ENCODE measurements around the gene PRKCA.

PRKCA gene

DNA sequence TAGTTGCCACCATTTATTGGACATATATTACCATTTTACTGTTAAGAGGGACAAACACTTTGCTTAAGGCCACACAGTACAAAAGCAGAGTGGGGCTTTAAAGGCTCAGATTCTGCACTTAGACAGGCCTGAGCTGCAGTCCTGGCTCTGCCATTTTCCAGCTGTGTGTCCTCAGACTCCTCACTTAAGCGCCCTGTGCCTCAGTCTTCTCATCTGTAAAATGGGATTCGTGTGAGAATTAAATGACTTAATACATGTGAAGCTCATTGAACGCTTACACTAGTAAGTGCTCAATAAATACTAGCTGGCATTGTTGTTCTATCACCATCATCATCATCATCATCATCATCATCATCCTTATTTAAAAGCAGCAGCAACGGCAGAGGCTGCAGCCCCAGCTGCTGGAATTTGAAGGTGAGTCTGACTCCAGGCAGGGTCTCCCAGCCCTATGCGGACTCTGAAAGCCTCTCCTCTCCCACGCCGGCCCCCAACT, 532.1 kb downstream of the PRKCA start:
- no peak for DNase-seq

- no peak for DNase-seq
Measured at GRCh38 chr17:66834919-66835454, 532.6 kb downstream of the PRKCA start, which contains the start of gene CACNG5. Gene CACNG5, plus strand, starts transcription at chr17:66835117. Its CDS starts 42,216 bp downstream, at chr17:66877333.

- DNase-seq: no peak
Measured at GRCh38 chr17:66835476-66835875, 533.1 kb downstream of the PRKCA start.

DNA sequence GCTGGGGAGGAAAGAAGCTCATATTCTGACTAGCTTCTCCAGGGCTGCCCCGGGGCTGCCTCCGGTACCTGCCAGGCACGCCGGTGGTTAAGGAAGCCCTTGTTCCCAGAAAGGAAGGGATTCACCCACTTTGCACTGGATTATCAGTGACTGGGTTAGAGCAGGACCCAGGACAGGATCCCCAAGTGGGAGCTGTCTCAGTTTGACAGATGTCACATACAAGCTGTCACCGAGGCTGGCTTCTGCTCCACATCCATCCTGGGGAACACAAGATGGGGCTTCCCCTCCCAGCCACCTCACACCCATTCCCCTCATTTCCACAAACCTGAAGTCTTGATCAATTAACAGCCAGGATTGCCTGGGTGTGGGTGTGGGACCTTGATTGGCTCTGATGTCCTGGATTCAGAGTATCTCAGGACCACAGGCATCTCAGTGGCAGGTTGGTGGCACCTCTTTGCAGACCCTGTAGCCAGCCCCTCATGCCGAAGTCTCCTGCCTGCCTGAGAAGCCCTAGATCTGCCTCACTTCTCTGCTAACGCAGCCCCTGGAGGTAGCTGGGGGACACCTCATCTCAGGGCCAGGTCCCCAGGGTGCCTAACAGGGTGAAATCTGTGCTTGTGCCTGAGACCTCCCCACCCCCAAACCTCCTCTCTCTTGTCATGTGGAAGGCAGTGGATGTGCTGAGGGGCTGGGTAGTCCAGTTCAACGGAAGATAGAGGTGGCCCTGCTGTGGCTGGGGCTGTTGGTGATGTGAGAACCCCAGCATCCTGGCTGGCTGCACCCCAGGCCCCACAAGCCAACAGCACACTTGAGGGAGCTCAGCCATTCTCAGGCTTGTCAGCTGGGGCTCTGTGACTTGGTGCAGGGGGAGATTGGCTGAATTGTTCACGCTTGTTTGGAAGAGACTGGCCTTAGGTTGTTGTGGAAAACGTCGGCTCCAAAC, 533.9 kb downstream of the PRKCA start:
- DNase-seq: no peak

DNA sequence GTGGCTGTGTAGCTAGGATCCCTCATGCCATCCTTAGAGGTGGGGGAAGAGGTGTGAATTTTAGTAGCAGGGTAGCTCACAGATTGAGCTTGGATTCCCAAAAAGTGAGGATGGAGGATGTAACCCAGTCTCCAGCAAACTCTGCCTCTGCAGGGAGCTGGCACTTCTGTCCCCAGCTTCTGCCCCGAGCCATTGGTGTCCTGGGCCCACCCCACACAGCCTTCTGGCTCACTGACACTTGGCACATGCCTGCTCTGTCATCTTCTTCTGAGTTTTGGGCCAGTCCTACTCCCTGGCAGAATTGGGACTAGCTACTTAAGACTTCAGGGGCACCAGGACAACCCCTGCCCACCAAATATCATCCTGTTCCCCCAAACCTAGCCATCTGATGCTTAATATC, 534.8 kb downstream of the PRKCA start:
- DNase-seq: no peak

- no peak for DNase-seq
Measured at GRCh38 chr17:66837885-66838665, 535.7 kb downstream of the PRKCA start.

DNA sequence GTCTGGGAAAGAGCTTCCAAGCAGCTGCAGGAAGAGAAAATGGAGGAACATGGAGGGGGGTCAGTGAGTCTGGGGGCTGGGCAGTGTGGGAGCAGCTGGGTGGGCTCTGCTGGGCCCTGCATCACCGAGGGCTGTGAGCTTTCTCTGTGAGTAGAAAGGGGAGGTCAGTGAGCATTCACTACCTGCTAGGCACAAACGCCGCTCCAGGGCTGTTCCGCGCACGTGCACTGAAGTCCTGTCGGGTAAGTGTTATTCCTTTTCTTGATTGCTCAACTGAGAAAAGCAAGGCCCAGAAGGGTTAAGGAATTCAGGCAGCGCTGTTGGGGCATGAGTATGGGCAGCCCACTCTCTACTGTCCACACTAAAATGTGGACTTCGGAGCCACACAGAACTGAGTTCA, 537.2 kb downstream of the PRKCA start:
- DNase-seq: no peak

GRCh38 chr17:66840061-66840460, 537.6 kb downstream of the PRKCA start:
- DNase-seq: no peak

GRCh38 chr17:66841328-66841727, 538.9 kb downstream of the PRKCA start:
- no peak for DNase-seq

DNA sequence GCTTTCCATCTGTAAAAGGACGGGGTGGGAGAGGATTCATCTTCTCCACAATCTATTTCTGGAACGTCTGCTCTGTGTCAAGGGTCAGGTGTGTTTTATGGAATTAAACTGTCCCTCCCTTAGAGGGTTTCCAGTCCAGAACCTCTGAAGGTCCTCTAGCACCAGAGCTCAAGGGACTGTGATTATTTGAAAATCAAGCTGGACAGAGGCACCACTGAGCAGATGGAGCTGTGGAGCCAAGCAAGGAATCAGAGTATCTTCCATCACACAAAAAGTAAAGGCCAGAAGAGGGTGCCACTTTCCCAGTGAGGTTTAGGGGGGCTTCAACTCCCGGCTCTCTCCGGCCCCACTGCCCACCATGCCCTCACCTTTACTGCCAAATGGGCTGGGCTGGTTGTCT, 539.3 kb downstream of the PRKCA start:
- no peak for DNase-seq

DNA sequence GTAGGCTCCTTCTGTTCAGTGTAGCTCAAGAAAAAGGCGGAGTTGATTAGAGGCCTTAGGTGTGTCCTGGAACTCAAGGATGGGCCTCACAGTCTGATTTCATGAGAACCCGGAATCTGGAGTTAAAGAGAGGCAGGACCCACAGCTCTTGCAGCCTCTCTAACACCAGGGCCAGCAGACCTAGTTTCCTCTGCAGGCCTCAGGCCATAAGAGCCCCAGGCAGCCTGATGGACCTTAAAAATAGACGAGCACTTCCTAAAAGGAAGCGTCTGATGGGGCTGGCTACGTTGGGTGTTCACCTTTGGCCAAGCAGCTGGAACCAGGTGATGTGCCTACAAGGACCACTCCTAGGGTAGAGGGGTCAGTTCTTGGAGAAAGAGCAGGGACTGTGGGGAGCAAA, 540.1 kb downstream of the PRKCA start:
- no peak for DNase-seq

GRCh38 chr17:66842959-66843358, 540.5 kb downstream of the PRKCA start:
- DNase-seq: no peak

GRCh38 chr17:66843627-66844026, 541.2 kb downstream of the PRKCA start:
- no peak for DNase-seq

DNA sequence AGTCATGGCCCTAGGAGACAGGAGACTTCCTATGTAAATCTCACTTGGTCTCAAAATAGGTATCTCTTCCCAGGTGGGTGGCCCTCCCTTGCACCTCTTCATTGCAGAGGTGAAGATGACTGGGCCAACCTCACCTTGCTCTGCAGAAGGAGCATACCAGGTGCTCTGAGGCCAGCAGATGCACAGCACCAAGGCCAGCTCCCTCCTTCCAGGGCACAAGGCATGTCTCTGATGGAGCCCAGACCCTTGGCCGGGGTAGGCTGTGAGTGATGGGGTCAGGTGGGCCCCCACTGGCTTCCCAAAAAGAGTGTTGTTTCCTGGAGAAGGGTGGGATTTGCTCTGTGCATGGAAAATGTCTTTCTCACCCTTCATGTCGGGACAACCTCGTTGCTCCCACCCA, 545.3 kb downstream of the PRKCA start:
- no peak for DNase-seq

DNA sequence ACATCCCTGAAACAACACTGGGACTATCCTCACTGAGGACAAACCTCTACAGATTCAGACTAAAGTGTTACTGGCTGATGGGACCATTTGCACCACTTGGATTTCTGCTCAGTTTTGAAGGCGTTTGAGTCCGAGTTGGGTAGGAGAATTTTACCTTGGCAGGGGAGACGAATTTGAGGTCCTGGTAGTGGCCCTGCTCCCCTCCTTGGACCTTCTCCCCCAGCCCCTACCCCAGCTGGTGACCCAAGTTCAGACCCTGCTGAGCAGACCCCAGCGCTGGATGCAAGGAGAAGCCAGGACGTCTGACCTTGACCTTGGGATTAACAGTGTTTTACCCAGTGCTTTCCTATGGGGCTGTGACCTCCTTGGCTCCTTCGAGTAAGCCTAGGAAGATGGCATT, 546.1 kb downstream of the PRKCA start:
- DNase-seq: no peak

DNA sequence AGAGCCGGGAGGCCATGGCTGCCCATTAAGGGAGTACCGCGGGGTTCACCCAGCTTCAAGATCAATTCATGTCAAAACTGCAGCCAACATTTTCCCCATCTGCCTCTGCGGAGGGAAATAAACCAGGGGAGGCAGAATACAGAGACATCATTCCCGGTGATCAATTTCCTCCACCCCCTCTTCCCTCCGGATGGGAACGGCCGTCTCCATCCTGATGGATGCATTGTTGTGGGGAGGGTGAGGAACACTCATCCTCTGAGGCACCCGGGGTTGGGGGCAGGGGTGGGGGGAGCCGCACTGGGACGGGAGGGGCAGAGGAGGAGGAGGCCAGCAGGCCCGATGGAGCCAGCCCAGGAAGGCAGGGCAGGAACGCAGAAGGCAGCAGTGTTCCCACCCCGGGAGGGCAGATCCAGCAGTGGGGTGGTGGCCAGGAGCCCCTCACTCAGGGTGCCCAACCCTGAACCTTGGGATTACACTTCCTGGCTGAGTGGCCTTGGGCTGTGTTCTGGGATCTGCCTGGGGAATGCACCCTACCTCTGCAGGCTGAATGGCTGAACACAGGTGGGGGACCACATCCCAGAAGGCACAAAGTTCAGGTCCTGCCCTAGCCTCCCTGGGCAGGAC, 546.7 kb downstream of the PRKCA start:
- no peak for DNase-seq

GRCh38 chr17:66849851-66850580, 547.6 kb downstream of the PRKCA start:
- no peak for DNase-seq

GRCh38 chr17:66850692-66851091, 548.3 kb downstream of the PRKCA start:
- no peak for DNase-seq

- DNase-seq: peak; percentile 34
Measured at GRCh38 chr17:66855204-66855603, 552.8 kb downstream of the PRKCA start.

DNA sequence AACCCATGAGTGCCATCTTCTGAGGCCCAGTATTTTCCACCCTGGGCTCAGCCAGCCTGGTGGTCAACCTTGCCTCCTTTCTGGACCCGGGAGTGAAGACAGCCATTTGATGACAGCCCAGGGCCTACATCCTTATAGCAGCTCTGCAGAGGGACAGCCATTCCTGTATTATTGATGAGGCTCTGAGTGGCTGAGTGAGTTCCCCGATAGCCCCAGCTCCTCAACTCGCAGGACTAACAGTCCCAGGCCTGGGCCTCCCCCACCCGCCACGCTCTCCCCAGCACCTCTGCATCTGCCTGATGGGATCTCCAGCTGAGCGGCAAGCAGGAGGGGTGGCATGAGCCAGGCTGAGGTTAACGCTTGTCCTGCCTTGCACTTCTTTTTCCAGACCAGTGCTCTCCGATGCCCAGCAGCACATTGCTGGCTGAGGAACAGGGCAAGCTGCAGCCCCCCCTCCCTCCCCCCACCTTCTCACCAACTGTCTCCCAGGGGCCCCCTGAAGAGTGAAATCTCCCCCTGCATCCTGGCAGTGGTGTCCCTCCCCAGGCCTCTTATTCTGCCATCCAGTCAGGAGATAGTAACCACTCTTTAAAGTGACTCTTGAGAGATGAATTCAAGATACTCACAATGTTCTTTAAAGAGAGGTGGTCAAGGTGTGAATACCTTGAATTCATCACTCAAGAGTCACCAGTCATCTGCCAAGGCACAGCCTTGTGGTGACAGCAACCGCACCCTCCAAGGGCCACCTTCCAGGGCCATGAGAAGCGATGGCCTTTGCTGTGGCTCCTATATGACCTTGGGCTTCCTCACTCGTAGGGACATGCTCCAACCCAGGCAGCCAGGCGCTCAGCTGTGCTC, 556.0 kb downstream of the PRKCA start:
- no peak for DNase-seq

DNA sequence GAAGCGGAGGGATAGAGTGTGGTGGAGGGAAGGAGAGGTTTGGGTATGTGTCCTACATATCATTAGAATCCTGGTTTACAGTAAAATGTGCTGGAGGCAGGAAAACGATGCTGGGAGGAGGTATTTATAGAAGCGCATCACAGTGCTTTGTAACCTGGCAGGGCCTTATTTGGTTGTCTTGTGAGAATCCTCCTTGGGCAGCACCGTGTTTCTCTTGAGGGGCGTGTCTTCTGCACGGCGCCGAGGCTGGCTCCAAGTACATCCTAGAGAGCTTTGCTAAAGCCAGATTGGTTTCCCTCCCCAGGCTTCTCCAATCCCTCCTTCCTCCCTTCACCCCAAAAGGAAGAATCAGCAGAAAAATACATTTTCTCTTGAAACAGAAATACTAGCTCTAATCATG, 556.9 kb downstream of the PRKCA start:
- DNase-seq: no peak
